ENCODE data around the gene CMTM8.
"Not testable (repeated sequence)": the region's sequence is repeated elsewhere in the genome, so short reads cannot be mapped to it uniquely, and the experiment has no call there.

CMTM8 gene

GRCh38 chr3:32387512-32387911 lies 149.0 kb downstream of the CMTM8 start:
- no peak for DNase-seq

- DNase-seq = not testable (repeated sequence)
Measured at GRCh38 chr3:32389577-32389976, 151.1 kb downstream of the CMTM8 start.

DNA sequence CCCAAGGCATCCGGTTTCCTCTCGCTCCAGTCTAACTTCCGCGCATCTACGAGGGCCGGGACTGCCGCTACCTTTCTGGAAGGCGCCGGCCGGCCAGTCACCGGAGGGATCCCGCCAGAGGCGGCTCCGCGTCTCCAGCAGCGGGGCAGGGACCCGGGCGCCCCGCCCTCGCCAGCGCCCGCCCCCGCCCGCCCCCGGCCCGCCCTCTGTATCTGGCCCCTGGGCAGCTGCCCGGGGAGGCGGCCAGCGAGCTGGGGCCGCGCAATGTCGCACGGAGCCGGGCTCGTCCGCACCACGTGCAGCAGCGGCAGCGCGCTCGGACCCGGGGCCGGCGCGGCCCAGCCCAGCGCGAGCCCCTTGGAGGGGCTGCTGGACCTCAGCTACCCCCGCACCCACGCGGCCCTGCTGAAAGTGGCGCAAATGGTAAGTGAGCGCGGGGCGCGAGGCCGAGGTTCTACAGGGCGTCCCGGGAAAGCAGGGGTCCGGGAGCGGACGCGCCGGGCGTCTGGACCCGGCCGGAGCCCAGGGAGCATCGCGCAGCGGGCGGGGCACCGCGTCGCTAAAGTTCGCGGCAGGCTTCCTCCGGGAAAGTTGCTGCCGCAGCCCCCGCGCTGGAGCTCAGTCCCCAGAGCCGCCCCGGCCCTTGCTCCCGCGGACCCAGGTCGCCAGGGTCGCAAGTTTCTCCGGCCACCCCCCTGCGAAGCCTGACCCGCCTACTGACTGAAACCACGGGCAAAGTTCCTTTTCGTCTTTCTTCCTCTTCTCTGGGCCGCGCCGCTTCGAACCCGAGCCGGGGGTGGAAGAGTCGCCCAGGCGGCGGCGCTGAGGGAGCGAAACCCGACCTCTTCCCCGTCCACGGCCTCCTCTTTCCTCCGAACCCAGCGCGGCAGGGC lies 153.4 kb downstream of the CMTM8 start, which contains the start of gene CMTM7:
Gene CMTM7, plus strand, starts transcription at position 211 of the 893 bp plus-strand sequence. Its CDS starts 54 bp downstream, at position 265.
- DNase-seq = peak; percentile 74

- DNase-seq = peak; percentile 66
Measured at GRCh38 chr3:32392536-32393302, 154.2 kb downstream of the CMTM8 start.

DNA sequence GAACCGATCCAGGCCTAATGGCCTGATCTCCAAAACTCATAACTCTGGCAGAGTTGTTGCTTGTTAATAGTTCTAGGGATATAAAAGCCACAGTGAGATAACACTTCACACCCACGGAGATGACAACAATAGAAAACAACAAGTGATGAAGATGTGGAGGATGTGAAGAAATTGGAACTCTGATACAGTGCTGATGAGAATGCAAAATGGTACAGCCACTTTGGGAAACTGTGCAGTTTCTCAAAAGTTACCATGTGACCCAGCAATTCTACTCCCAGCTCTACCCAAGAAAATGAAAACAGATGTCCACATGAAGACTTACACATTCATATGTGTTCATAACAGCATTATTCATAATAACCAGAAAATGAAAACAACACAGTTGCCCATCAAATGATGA lies 157.0 kb downstream of the CMTM8 start:
- no peak for DNase-seq

DNA sequence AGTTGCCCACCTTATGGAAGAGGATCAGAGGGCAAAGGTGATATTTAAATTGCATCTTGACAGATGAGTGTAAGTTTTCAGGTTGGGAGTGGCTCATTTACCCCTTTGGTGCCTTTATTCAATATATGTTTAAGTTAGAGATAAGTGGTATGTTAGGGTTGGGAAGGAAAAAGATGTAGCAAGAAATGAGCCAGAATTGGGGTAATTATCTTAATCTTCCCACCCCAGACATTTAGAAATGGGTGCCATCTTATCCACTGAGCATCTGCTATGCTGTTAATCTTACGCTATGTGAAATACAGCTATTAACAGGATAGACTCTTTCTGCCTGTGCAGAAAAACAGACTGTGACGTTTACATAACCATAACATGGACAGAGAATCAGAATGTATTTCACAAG lies 159.5 kb downstream of the CMTM8 start:
- DNase-seq = no peak

GRCh38 chr3:32398531-32398930 lies 160.1 kb downstream of the CMTM8 start:
- no peak for DNase-seq

DNA sequence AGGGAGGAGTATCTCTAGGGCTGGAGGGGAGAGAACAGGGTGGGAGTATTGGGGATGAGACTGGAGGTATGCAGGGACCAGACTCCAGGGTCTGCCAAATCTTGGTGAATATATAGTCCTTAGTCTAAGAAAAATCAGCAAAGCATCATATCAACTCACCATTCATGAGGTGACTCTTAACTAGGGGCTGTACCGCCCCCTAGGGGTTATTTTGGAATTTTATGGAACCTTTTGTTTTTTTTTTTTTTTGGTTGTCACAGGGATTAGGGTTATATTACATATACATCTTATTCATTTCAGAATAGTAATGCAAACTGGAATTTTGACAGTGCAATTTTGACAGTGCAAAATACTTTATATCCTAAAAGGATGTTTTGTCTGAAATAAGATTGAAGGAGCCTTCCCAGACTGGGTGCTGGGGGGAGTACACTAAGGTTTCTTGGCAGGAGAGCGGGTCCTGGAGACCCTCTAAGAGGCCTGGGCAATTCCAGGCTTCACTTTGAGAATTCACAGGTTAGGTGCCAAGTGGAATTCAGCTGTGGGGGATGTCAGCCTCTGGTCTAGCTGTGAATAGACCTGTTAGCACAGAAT lies 160.6 kb downstream of the CMTM8 start:
- DNase-seq = peak; percentile 62

GRCh38 chr3:32401126-32401525 lies 162.6 kb downstream of the CMTM8 start:
- no peak for DNase-seq

- peak; percentile 69 for DNase-seq
Measured at GRCh38 chr3:32401556-32402081, 163.1 kb downstream of the CMTM8 start.

DNA sequence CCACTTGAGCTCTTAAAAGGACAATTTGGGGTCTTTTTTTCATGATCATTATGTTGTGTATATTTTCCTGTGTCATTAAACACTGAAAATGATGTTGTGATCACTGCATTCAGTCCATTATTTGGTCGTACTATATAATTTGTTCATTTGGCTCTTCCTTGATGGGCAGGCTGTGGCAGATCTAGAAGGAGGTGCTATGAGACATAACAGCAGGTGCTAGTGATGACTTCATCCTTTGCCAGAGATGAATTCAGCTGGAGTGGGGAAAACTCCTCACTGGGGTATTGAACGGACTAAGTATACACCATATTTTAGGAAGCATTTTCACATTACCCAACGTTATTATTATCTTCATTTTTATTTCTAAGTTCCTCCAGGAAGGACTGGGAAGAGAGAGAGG lies 165.2 kb downstream of the CMTM8 start:
- DNase-seq = no peak

- DNase-seq = no peak
Measured at GRCh38 chr3:32404714-32405113, 166.2 kb downstream of the CMTM8 start.

- DNase-seq = no peak
Measured at GRCh38 chr3:32405155-32405554, 166.7 kb downstream of the CMTM8 start.

GRCh38 chr3:32405711-32406323 lies 167.3 kb downstream of the CMTM8 start:
- no peak for DNase-seq

GRCh38 chr3:32406486-32407408 lies 168.3 kb downstream of the CMTM8 start:
- DNase-seq = no peak

DNA sequence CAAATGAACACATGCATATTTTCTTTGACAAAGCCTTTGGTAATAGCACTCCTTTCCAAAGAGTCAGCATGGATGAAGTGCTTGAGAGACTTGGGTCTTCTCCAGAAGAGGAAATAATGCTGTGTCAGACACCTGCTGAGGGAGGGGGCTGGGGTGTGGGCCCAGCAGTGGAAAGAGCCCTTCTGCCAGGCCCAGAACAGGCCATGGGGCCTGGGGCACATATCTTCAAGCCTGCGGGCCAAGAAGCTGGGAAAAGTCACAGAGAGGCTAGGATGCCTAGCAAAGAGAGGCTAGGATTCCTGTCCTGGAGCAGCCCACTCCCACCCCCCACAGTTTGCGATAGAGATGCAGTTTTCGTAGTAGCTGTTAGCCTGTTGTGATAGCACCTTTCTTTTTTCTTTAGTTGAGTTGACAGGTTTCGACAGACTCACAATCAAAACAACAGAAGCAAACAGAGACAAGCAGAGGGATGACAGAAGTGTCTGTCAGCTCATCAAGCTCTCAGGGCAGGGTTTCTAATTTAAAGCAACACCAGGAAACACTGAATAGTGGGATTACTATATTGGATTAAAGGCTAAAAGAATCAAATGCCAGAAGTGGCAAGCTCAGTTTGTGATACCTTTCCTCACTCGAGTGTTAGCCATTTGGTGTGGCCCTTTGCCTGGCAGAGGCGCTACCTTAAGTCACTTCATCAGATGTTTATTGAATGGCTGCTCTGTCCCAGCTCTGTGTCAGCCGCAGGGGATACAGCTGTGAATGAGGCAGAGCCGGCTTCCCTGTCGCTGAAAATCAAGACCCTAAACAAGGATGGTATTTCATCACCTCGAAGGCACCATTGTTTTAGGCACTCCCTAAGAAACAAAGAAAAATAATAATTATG lies 172.1 kb downstream of the CMTM8 start:
- no peak for DNase-seq

- DNase-seq = no peak
Measured at GRCh38 chr3:32411442-32411841, 173.0 kb downstream of the CMTM8 start.

- no peak for DNase-seq
Measured at GRCh38 chr3:32412887-32413286, 174.4 kb downstream of the CMTM8 start.

GRCh38 chr3:32413845-32414521 lies 175.5 kb downstream of the CMTM8 start:
- DNase-seq = no peak
